IPS-18a (cell line): ENCODE results near the gene MTAP.

Experiments used
- H3K27ac ChIP-seq: one replicate; pipeline ENCODE4 v1.5.1; 2013; ENCODE audit warnings: low read length
- H3K27me3 ChIP-seq: one replicate; pipeline ENCODE4 v1.6.1; 2013; ENCODE audit warnings: mild to moderate bottlenecking, low read length; ENCODE audit not compliant: control insufficient read depth, insufficient read depth
- H3K36me3 ChIP-seq: one replicate; pipeline ENCODE4 v1.6.1; 2013; ENCODE audit warnings: low read depth, low read length; ENCODE audit not compliant: control insufficient read depth
- H3K4me1 ChIP-seq: one replicate; pipeline ENCODE4 v1.6.1; 2013; ENCODE audit warnings: low read depth, low read length; ENCODE audit not compliant: control insufficient read depth
- H3K4me3 ChIP-seq: one replicate; pipeline ENCODE4 v1.5.1; 2013; ENCODE audit warnings: low read length
- H3K9ac ChIP-seq: one replicate; pipeline ENCODE4 v1.6.1; 2013; ENCODE audit warnings: mild to moderate bottlenecking, low read length, moderate library complexity
- H3K9me3 ChIP-seq: one replicate; pipeline ENCODE4 v1.6.1; 2013; ENCODE audit warnings: low read depth, low read length; ENCODE audit not compliant: control insufficient read depth

Gene MTAP

GRCh38 chr9:21889673-21890072, 87.2 kb downstream of the MTAP start:
- Histone ChIP-seq H3K4me1 (no peaks in the 10 kb centered on the region), H3K36me3 (no peaks in the 10 kb centered on the region), H3K27me3 (no peaks in the 10 kb centered on the region), H3K4me3 (no peak overlapping the region), H3K27ac (no peak overlapping the region), H3K9me3 (peaks cover 29% of the 10 kb centered on the region), H3K9ac (no peak overlapping the region)

GRCh38 chr9:21890696-21891095, 88.3 kb downstream of the MTAP start:
- Histone ChIP-seq H3K4me1 (no peaks in the 10 kb centered on the region), H3K4me3 (no peak overlapping the region), H3K27ac (no peak overlapping the region), H3K27me3 (no peaks in the 10 kb centered on the region), H3K9me3 (peaks cover 35% of the 10 kb centered on the region), H3K36me3 (no peaks in the 10 kb centered on the region), H3K9ac (no peak overlapping the region)

- H3K9me3 ChIP-seq: peaks cover 6% of the 10 kb centered on the region
- no peaks in the 10 kb centered on the region for H3K27me3 ChIP-seq
Measured at GRCh38 chr9:21901546-21901945, 99.1 kb downstream of the MTAP start.

GRCh38 chr9:21902136-21902535, 99.7 kb downstream of the MTAP start:
- peaks cover 6% of the 10 kb centered on the region for H3K9me3 ChIP-seq
- H3K27me3 ChIP-seq: no peaks in the 10 kb centered on the region
- no peak overlapping the region for H3K27ac ChIP-seq
- no peaks in the 10 kb centered on the region for H3K36me3 ChIP-seq
- no peak overlapping the region for H3K9ac ChIP-seq
- H3K4me1 ChIP-seq: no peaks in the 10 kb centered on the region
- H3K4me3 ChIP-seq: no peak overlapping the region

More at GRCh38 chr9:21901546-21901945, 99.1 kb downstream of the MTAP start:
- Histone ChIP-seq H3K9ac (no peak overlapping the region), H3K4me3 (no peak overlapping the region), H3K27ac (no peak overlapping the region), H3K36me3 (no peaks in the 10 kb centered on the region), H3K4me1 (no peaks in the 10 kb centered on the region)

- Histone ChIP-seq H3K4me3 (no peak overlapping the region), H3K9me3 (peaks cover 6% of the 10 kb centered on the region), H3K36me3 (no peaks in the 10 kb centered on the region), H3K4me1 (no peaks in the 10 kb centered on the region), H3K9ac (no peak overlapping the region), H3K27me3 (no peaks in the 10 kb centered on the region), H3K27ac (no peak overlapping the region)
Measured at GRCh38 chr9:21903380-21903965, 101.0 kb downstream of the MTAP start.

- Histone ChIP-seq H3K9ac (no peak overlapping the region), H3K27ac (no peak overlapping the region), H3K4me3 (no peak overlapping the region), H3K9me3 (peaks cover 4% of the 10 kb centered on the region), H3K36me3 (no peaks in the 10 kb centered on the region), H3K27me3 (no peaks in the 10 kb centered on the region), H3K4me1 (no peaks in the 10 kb centered on the region)
Measured at GRCh38 chr9:21904371-21904770, 101.9 kb downstream of the MTAP start.

- no peak overlapping the region for H3K9ac ChIP-seq
- H3K4me3 ChIP-seq: no peak overlapping the region
- no peaks in the 10 kb centered on the region for H3K27me3 ChIP-seq
- no peaks in the 10 kb centered on the region for H3K9me3 ChIP-seq
- no peak overlapping the region for H3K27ac ChIP-seq
- H3K36me3 ChIP-seq: no peaks in the 10 kb centered on the region
- no peaks in the 10 kb centered on the region for H3K4me1 ChIP-seq
Measured at GRCh38 chr9:21904776-21905175, 102.3 kb downstream of the MTAP start.

- Histone ChIP-seq H3K36me3 (no peaks in the 10 kb centered on the region), H3K9me3 (no peaks in the 10 kb centered on the region)
Measured at GRCh38 chr9:21906213-21906612, 103.8 kb downstream of the MTAP start.

GRCh38 chr9:21906881-21907280, 104.4 kb downstream of the MTAP start:
- Histone ChIP-seq H3K9ac (no peak overlapping the region), H3K36me3 (no peaks in the 10 kb centered on the region)

More at GRCh38 chr9:21906213-21906612, 103.8 kb downstream of the MTAP start:
- H3K9ac ChIP-seq: no peak overlapping the region
- no peaks in the 10 kb centered on the region for H3K27me3 ChIP-seq
- no peak overlapping the region for H3K27ac ChIP-seq
- no peak overlapping the region for H3K4me3 ChIP-seq
- no peaks in the 10 kb centered on the region for H3K4me1 ChIP-seq

GRCh38 chr9:21919377-21920362, 117.2 kb downstream of the MTAP start:
- no peak overlapping the region for H3K4me3 ChIP-seq
- no peaks in the 10 kb centered on the region for H3K4me1 ChIP-seq
- H3K36me3 ChIP-seq: no peaks in the 10 kb centered on the region
- H3K27me3 ChIP-seq: no peaks in the 10 kb centered on the region
- no peak overlapping the region for H3K9ac ChIP-seq
- no peaks in the 10 kb centered on the region for H3K9me3 ChIP-seq
- no peak overlapping the region for H3K27ac ChIP-seq

More at GRCh38 chr9:21906881-21907280, 104.4 kb downstream of the MTAP start:
- Histone ChIP-seq H3K27ac (no peak overlapping the region), H3K27me3 (no peaks in the 10 kb centered on the region), H3K9me3 (no peaks in the 10 kb centered on the region), H3K4me1 (no peaks in the 10 kb centered on the region), H3K4me3 (no peak overlapping the region)

GRCh38 chr9:21923694-21924093, 121.3 kb downstream of the MTAP start:
- no peaks in the 10 kb centered on the region for H3K4me1 ChIP-seq
- H3K27me3 ChIP-seq: no peaks in the 10 kb centered on the region
- H3K9me3 ChIP-seq: no peaks in the 10 kb centered on the region
- H3K4me3 ChIP-seq: no peak overlapping the region
- no peak overlapping the region for H3K27ac ChIP-seq
- H3K9ac ChIP-seq: no peak overlapping the region
- no peaks in the 10 kb centered on the region for H3K36me3 ChIP-seq
